ENCODE measurements around the gene COX8C.
"Not testable (repeated sequence)": the region's sequence is repeated elsewhere in the genome, so short reads cannot be mapped to it uniquely, and the experiment has no call there.

Gene COX8C

GRCh38 chr14:93320489-93320888, 26.5 kb upstream of the COX8C start:
- no peak for DNase-seq (ENCODE audit: low read depth in 2 of 3, low spot score in 2 of 3)

GRCh38 chr14:93322929-93323599, 23.9 kb upstream of the COX8C start:
- DNase-seq (ENCODE audit: low read depth in 2 of 3, low spot score in 2 of 3), result no peak

- no peak for DNase-seq (ENCODE audit: low read depth in 2 of 3, low spot score in 2 of 3)
Measured at GRCh38 chr14:93323600-93324174, 23.3 kb upstream of the COX8C start.

- DNase-seq (ENCODE audit: low read depth in 2 of 3, low spot score in 2 of 3), result no peak
Measured at GRCh38 chr14:93326196-93326595, 20.8 kb upstream of the COX8C start.

GRCh38 chr14:93328546-93328945, 18.4 kb upstream of the COX8C start:
- no peak for DNase-seq (ENCODE audit: low read depth in 2 of 3, low spot score in 2 of 3)

GRCh38 chr14:93329965-93330608, 16.9 kb upstream of the COX8C start:
- no peak for DNase-seq (ENCODE audit: low read depth in 2 of 3, low spot score in 2 of 3)

GRCh38 chr14:93330609-93331000, 16.4 kb upstream of the COX8C start:
- DNase-seq (ENCODE audit: low read depth in 2 of 3, low spot score in 2 of 3), result no peak

- no peak for DNase-seq (ENCODE audit: low read depth in 2 of 3, low spot score in 2 of 3)
Measured at GRCh38 chr14:93331002-93331727, 15.8 kb upstream of the COX8C start.

GRCh38 chr14:93331728-93332396, 15.1 kb upstream of the COX8C start:
- no peak for DNase-seq (ENCODE audit: low read depth in 2 of 3, low spot score in 2 of 3)

GRCh38 chr14:93332397-93332852, 14.6 kb upstream of the COX8C start:
- peak in 1 of 3 experiments; percentile 23 for DNase-seq (ENCODE audit: low read depth in 2 of 3, low spot score in 2 of 3)

- DNase-seq (ENCODE audit: low read depth in 2 of 3, low spot score in 2 of 3), result peak; percentile 79 to 93 (median 90)
Measured at GRCh38 chr14:93332853-93333630, 13.9 kb upstream of the COX8C start, which contains the start of gene BTBD7. TSS of gene BTBD7 (minus strand) at chr14:93333036. CDS start at chr14:93296051, 36,985 bp downstream.

GRCh38 chr14:93333631-93334103, 13.3 kb upstream of the COX8C start:
- DNase-seq (ENCODE audit: low read depth in 2 of 3, low spot score in 2 of 3), result no peak

GRCh38 chr14:93337143-93337753, 9.7 kb upstream of the COX8C start:
- DNase-seq (ENCODE audit: low read depth in 2 of 3, low spot score in 2 of 3), result no peak

GRCh38 chr14:93337884-93338283, 9.1 kb upstream of the COX8C start:
- DNase-seq (ENCODE audit: low read depth in 2 of 3, low spot score in 2 of 3), result no peak

- DNase-seq (ENCODE audit: low read depth in 2 of 3, low spot score in 2 of 3), result no peak
Measured at GRCh38 chr14:93343266-93343665, 3.7 kb upstream of the COX8C start.

- DNase-seq (ENCODE audit: low read depth in 2 of 3, low spot score in 2 of 3), result no peak
Measured at GRCh38 chr14:93343797-93344196, 3.2 kb upstream of the COX8C start.

GRCh38 chr14:93347850-93348249, 868 bp downstream of the COX8C start:
- no peak for DNase-seq (ENCODE audit: low read depth in 2 of 3, low spot score in 2 of 3)

GRCh38 chr14:93348292-93348691, 1.3 kb downstream of the COX8C start:
- DNase-seq (ENCODE audit: low read depth in 2 of 3, low spot score in 2 of 3), result no peak

- DNase-seq (ENCODE audit: low read depth in 2 of 3, low spot score in 2 of 3), result not testable (repeated sequence)
Measured at GRCh38 chr14:93354873-93355272, 7.9 kb downstream of the COX8C start.
